Panc1 (cell line): ENCODE data around the gene MIA3.

ENCODE experiments used
- POLR2AphosphoS5 ChIP-seq: IDR thresholded peaks from 2 replicates; pipeline ENCODE4 v1.6.1; 2012; ENCODE audit warnings: mild to moderate bottlenecking, low read depth, low read length, moderate library complexity
- TF ChIP-seq, protein P1 (sequence below): fragments of 450-650 bp; IDR thresholded peaks from 2 replicates; pipeline ENCODE4 v1.5.1; 2017; ENCODE audit warnings: mild to moderate bottlenecking

GRCh38 chr1:222610728-222611127 lies 7.2 kb upstream of the MIA3 start:
- TF ChIP-seq, protein P1, sequence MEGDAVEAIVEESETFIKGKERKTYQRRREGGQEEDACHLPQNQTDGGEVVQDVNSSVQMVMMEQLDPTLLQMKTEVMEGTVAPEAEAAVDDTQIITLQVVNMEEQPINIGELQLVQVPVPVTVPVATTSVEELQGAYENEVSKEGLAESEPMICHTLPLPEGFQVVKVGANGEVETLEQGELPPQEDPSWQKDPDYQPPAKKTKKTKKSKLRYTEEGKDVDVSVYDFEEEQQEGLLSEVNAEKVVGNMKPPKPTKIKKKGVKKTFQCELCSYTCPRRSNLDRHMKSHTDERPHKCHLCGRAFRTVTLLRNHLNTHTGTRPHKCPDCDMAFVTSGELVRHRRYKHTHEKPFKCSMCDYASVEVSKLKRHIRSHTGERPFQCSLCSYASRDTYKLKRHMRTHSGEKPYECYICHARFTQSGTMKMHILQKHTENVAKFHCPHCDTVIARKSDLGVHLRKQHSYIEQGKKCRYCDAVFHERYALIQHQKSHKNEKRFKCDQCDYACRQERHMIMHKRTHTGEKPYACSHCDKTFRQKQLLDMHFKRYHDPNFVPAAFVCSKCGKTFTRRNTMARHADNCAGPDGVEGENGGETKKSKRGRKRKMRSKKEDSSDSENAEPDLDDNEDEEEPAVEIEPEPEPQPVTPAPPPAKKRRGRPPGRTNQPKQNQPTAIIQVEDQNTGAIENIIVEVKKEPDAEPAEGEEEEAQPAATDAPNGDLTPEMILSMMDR = no peak
- no peak for TF ChIP-seq POLR2AphosphoS5
